Dedifferentiated amniotic fluid mesenchymal stem cell (primary cell): ENCODE measurements around the gene CACNA2D4.

ENCODE experiments used
- DNase-seq: peaks from one replicate; pipeline ENCODE4 v3.0.0-alpha.2; 2016; ENCODE audit errors: extremely low spot score

CACNA2D4 gene

DNA sequence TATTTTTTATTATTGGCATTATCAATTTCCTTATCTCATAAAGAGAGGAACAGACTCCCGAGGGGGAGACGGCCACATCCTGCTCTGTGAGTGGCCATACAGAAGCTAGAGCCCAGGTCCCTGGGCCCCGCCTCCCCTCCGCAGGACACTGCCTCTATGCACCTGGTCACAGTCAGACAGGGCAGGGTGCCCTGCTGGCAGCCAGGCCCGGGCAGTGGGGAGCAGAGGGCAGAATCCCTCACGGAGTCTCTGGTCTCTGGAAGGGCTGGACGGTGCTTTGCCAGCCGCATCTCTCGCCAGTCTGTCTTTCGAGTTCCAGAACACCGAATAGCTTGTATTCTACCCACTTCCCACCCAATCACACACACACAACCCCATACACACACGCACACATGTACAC lies 16.4 kb upstream of the CACNA2D4 start:
- no peak for DNase-seq

DNA sequence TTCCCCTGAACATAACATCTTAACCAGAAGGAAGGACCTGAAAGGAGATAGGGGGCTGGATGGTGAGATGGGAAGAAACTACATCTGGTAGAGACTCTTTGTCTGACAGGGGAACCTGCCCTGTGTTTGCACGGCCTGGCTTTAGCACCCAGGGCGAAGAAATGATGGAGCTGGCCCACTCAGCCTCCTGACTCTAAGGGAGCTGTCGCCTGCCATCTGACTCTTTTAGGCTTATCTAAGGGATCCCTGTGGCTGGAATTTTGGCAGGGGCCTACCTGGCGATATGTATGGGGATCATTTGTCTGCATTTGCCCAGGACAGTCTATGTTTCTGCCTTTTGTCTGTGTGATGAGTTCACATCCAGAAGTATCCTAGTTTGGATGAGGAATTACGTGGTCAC lies 15.6 kb upstream of the CACNA2D4 start:
- no peak for DNase-seq

GRCh38 chr12:1933342-1934051 lies 15.0 kb upstream of the CACNA2D4 start:
- DNase-seq: no peak

- DNase-seq: no peak
These were observed 13.9 kb upstream of the CACNA2D4 start for GRCh38 chr12:1932264-1932777.

DNA sequence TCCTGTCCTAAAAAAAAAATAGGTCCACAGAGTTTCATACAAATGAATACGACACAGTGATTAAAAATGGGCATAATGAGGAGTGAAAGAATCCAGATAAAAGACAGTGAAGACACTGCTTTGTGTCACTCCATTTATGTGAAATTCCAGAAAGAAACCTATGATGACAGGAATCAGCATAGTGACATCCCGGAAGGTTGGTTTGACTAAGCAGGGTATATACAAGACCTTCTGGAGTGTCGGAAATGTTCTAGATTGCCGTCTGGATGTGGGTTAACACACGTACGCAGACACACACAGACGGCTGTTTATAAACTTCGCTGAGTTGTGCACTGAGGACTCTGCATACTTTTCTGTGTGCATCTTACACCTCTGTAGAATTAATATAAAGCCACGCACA lies 13.2 kb upstream of the CACNA2D4 start:
- DNase-seq: no peak

GRCh38 chr12:1930803-1931597 lies 12.5 kb upstream of the CACNA2D4 start:
- DNase-seq: no peak

DNA sequence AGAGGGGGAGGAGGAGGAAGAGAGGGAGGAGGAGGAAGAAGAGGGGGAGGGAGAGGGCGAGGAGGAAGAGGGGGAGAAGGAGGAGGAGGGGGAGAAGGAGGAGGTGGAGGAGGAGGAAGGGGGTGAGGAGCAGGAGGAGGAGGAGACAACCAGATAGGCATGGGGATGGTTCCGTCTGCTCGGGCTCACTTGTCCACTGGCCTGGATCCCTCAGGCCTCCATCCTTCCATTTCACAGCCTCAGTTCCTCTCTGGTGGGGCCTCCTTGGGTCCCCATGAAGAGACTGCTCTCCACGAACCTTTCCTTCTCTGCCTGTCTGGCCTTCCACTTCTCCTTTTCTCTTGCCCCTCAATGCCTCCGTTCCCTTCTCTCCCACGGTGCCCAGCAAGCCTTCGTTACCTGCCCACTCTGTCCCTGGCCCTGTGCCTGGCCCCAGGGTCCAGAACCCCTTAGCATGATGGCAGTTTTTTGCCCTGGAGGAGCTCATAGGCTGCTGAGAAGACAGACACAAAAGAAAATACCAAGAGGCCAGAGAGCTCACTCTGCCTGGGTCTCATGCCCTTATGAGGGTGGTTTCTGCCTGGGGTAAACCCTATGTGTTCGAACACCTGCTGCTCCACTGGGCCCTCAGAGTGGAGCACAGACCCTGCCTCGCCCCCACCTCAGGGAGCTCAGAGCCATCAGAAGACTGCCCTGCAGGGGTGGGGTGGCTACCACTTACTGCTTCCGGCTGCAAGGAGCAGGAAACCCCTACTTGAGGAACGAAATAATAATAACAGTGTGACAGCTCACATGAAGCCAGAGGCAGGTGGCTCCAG lies 11.7 kb upstream of the CACNA2D4 start:
- no peak for DNase-seq

GRCh38 chr12:1929241-1929984 lies 11.0 kb upstream of the CACNA2D4 start:
- no peak for DNase-seq

- no peak for DNase-seq
These were observed 10.1 kb upstream of the CACNA2D4 start for GRCh38 chr12:1928439-1929121.

DNA sequence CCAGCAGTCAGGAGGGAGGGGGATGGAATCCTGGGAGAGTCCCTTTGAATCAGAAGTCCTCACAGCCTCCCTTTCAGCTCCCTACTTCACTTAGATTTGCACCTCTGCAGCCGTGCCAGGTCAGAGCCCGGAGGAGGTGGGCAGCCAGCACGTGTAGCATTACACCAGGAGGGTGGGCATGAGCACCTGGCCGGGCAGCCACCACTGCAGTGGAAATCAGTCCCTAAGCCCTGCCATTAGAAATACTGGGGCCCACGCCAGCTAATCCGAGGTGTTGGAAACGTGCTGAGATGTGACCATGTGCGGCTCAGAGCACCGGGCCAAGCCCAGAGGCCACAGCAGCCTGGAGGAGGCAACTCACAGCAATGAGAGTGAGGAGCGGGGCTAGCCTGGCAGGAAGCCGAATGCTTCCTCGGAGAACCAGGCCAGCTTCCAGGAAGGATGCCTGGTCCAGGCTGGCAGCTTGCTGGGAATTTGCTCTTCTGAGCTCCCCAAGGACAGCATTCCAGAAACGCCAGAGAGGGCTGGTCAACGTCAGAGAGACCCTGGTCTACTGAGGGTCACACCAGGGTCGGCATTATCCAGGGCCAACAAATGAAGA lies 9.4 kb upstream of the CACNA2D4 start:
- no peak for DNase-seq

- DNase-seq: no peak
These were observed 8.7 kb upstream of the CACNA2D4 start for GRCh38 chr12:1927051-1927680.

DNA sequence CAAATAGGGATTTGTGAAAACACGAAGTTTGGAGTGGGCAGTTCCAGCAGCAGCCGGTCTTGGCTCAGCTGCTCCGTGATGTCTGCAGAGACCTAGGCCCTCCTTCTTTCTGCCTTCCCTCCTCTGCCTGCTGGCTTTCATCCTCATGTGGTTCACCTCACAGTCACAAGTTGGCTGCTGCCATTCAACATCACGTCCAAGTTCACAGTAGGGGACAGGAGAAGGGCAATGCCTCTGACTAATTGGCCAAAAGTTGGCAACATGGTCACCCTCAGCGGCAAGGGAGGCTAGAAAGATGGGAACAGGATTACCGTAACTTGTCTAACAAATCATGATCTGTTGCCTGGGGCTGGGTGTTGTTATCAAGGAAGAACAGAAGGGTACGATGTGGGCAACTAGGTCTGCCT lies 7.8 kb upstream of the CACNA2D4 start:
- no peak for DNase-seq

- DNase-seq: no peak
These were observed 7.2 kb upstream of the CACNA2D4 start for GRCh38 chr12:1925684-1926006.

DNA sequence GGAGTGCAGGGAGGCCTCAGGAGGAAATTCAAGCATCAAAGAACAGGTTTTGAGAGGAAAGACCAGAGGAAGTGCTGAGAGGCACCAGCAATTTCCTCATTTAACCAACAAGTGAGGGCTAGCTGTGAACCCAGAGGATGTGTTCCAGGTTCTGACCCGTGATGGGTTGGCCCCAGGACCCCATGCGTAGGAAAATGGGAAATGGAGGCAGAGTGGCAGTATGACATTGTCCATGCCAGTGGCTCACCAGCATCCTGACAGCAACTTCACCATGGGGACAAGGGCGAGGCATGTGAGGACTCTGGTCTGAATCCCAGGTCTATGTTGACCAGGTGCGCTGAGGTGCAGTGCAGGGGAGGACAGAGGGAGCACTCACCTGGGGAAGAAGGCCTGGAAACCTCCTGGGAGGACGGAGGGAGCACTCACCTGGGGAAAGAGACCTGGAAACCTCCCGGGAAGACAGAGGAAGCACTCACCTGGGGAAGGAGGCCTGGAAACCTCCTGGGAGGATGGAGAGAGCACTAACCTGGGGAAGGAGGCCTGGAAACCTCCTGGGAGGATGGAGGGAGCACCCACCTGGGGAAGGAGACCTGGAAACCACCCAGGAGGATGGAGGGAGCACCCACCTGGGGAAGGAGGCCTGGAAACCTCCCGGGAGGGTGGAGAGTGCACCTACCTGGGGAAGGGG lies 6.7 kb upstream of the CACNA2D4 start:
- no peak for DNase-seq

GRCh38 chr12:1922985-1923384 lies 4.5 kb upstream of the CACNA2D4 start:
- no peak for DNase-seq

DNA sequence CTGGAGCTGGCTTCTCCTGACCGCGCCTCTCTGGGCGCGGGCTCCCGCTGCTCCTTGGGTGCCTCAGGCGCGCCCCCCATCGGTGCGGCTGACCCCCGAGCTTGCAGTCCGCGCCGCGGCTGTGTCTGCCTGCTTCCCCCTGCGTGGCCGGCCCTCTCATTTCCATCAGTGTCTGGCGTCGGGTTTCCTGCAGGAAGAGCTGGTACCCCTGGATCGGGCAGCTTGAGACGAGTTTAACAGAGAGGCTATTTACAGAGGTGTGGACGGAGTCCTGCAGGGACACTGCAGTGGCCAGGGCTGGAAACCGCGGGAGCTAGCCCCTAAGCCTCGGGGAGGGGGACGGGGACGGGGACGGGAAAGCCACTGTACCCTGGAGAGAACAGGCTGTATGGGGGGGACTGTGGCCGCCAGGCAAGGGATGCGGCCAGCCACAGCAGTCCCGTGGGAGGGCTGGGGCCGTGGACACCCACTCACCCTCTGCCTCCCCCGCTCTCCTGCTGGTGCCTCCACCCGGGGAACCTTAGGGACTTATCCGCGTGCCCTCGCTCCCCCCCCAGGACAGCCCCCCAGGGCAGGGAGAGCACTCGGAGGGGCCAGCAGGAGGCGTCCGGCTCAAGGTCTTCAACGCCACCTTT lies 3.7 kb upstream of the CACNA2D4 start:
- no peak for DNase-seq

- DNase-seq: no peak
These were observed 2.5 kb upstream of the CACNA2D4 start for GRCh38 chr12:1920971-1921370.

- no peak for DNase-seq
These were observed 2.0 kb upstream of the CACNA2D4 start for GRCh38 chr12:1920436-1920835.

DNA sequence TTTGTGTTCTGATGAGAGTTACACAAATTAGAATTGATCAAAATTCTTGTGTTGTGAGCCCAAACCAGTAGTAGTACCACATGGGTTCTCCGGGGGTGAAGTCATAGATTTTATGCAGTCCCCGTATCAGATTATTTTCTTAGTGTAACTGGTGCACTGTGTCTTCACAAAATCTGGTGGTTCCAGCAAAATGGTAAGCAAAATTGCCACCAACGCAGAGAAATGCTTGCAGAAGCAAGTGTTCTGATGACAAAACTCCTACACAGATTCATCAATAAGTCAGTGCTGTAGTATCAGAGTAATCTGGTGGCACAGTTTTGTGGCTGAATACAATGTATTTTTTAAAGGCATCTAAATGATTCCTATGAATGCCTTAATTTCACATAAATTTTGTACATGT lies 1.3 kb upstream of the CACNA2D4 start:
- no peak for DNase-seq
